NCI-H524 treated with DMSO at 0.1 percent for 48 hours (cell line): Measurements from ENCODE around the gene MT1B.

Experiments used
- DNase-seq: peaks from one replicate; lab custom pipeline; 2025; lab: John Stamatoyannopoulos, UW

The MT1B gene

GRCh38 chr16:56651586-56651985 lies at the start of gene MT1B:
TSS of gene MT1B (plus strand) at chr16:56651886. CDS start at chr16:56651954, 68 bp downstream.
- DNase-seq = no peak

- no peak for DNase-seq
These were observed 48.1 kb upstream of the MT1B start for GRCh38 chr16:56603589-56603988.

- DNase-seq = no peak
These were observed 46.7 kb upstream of the MT1B start for GRCh38 chr16:56604966-56605365.

- DNase-seq = no peak
These were observed 46.2 kb upstream of the MT1B start for GRCh38 chr16:56605475-56605874.

- no peak for DNase-seq
These were observed 45.6 kb upstream of the MT1B start for GRCh38 chr16:56606071-56606475.

- no peak for DNase-seq
These were observed 45.1 kb upstream of the MT1B start for GRCh38 chr16:56606476-56607108.

- no peak for DNase-seq
These were observed 44.5 kb upstream of the MT1B start for GRCh38 chr16:56607109-56607618.

GRCh38 chr16:56607675-56608042 lies 44.0 kb upstream of the MT1B start:
- DNase-seq = no peak

- peak; percentile 89 for DNase-seq
These were observed 43.4 kb upstream of the MT1B start, which contains the start of gene MT2A for GRCh38 chr16:56608043-56608875. TSS of gene MT2A (plus strand) at chr16:56608584. CDS start at chr16:56608656, 72 bp downstream.

GRCh38 chr16:56608876-56609462 lies 42.7 kb upstream of the MT1B start:
- DNase-seq = peak; percentile 39

- DNase-seq = no peak
These were observed 42.2 kb upstream of the MT1B start for GRCh38 chr16:56609463-56609921.

GRCh38 chr16:56610017-56610608 lies 41.6 kb upstream of the MT1B start:
- no peak for DNase-seq

- DNase-seq = no peak
These were observed 41.0 kb upstream of the MT1B start for GRCh38 chr16:56610609-56611111.

- DNase-seq = no peak
These were observed 40.3 kb upstream of the MT1B start for GRCh38 chr16:56611281-56611833.

- no peak for DNase-seq
These were observed 38.0 kb upstream of the MT1B start for GRCh38 chr16:56613706-56614105.

- no peak for DNase-seq
These were observed 37.1 kb upstream of the MT1B start for GRCh38 chr16:56614549-56614991.

- DNase-seq = no peak
These were observed 36.3 kb upstream of the MT1B start for GRCh38 chr16:56615353-56615752.

GRCh38 chr16:56616608-56617211 lies 35.0 kb upstream of the MT1B start:
- no peak for DNase-seq

GRCh38 chr16:56617212-56618085 lies 34.2 kb upstream of the MT1B start:
- no peak for DNase-seq

- DNase-seq = no peak
These were observed 33.5 kb upstream of the MT1B start for GRCh38 chr16:56618138-56618537.
